Colonic mucosa (tissue), 4 donors: ENCODE results near the gene ST3GAL3. TPM values are rescaled to one million over a fixed set of nuclear protein-coding genes. Genes with fewer than 3 reads are reported as not detected.

Source experiments
- DNase-seq: peaks from one replicate; pipeline ENCODE4 v3.0.0-alpha.2; 2020
- H3K27ac ChIP-seq: fragments of 200-600 bp; one replicate; pipeline ENCODE4 v1.8.0; 2021
- H3K27me3 ChIP-seq: fragments of 200-600 bp; one replicate; pipeline ENCODE4 v1.8.0; 2021
- H3K36me3 ChIP-seq: fragments of 200-600 bp; one replicate; pipeline ENCODE4 v1.8.0; 2021
- H3K4me1 ChIP-seq: fragments of 200-600 bp; one replicate; pipeline ENCODE4 v1.8.0; 2021; ENCODE audit warnings: mild to moderate bottlenecking
- H3K4me3 ChIP-seq: fragments of 200-600 bp; one replicate; pipeline ENCODE4 v1.8.0; 2021
- H3K9ac ChIP-seq, 2 donors: one replicate each; pipeline ENCODE4 v1.7.0; 2013; ENCODE audit warnings: control low read depth in 2 of 2, low read depth in 2 of 2, low read length in 2 of 2
- H3K9me3 ChIP-seq: fragments of 200-600 bp; one replicate; pipeline ENCODE4 v1.8.0; 2021
- CTCF ChIP-seq: fragments of 200-600 bp; IDR thresholded peaks from one replicate; pipeline ENCODE4 v1.8.0; 2022; ENCODE audit warnings: antibody characterized with exemption, mild to moderate bottlenecking
- intact Hi-C: fragments of 100-400 bp; cut with DNase I; formaldehyde crosslinking; loops from one replicate; pipeline ENCODE4 v1.14.1; 2022
- microRNA-seq: library from miRNA; unstranded; fragments of <30 nt; microRNA quantifications from one replicate; pipeline ENCODE4, GENCODE V29; 2019
- total RNA-seq, 2 donors: library from RNA; stranded (reverse); fragmentation: NEBNext Ultra II Directional in 1 of 2; extraction: Animal tissue kit (Norgen Biotek cat#: 25700) in 1 of 2; gene quantifications; one replicate each; pipeline ENCODE4 v1.2.1, GENCODE V29; 2021
- donor health status: healthy.
- donor health status: DM: no; HTN: no; CAD: no.
- donor health status: DM: no; HTN: no; CAD: no.

The ST3GAL3 gene
- total RNA-seq, 2 donors from 2014 or later: 5.1 to 6.0 TPM

DNA sequence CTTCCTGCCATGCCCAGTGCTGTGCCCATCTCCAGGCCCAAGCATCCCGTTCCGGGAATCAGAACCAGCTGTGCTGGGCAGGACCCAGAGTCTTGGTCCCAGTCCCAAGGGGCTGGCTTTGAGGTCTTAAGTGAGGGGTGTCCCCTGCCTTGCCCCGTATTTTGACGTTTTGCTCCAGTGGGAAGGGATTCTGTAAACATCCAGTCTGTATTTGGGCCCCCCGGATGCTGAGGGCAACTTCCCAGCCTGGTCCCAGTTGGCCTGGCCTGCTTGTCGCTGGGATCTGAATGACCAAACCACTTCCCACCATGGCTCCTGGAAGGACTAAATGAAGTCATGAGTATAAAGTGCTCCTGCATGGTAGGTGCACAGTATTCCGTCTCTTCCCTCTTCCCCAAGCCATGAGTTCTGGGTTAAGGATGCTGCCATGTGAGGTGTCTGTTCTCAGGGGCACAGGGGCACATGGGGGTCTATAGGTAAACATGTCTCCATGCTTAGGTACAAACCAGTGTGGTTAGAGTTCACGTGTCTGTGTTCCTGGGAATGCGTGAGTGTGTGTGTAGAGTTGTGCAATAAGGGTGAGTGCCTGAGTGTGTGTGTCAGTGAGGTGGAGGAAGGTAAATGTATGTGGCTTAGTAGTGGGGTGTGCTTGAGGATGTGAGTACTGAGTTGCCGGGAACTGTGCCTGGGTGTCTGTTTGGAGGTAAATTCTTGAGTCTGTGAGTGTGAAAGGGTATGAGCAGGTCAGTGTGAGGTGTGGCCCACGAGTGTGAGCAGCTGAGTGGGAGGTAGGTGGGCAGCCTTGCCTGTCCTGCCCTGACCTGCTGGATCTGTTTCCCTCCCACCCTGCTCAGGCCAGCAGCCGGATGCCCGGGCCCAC, 273.2 kb downstream of the ST3GAL3 start:
- Histone ChIP-seq H3K4me3 (peak overlapping the region; percentile 72), H3K27me3 (no peaks in the 10 kb centered on the region), H3K9me3 (no peaks in the 10 kb centered on the region), H3K27ac (peak overlapping the region; percentile 53), H3K36me3 (no peaks in the 10 kb centered on the region), H3K4me1 (peaks cover 31% of the 10 kb centered on the region), H3K9ac (peak overlapping the region; percentile 72 to 73)
- no peak for TF ChIP-seq CTCF
- peak; percentile 44 for DNase-seq
- intact Hi-C loops: no loop called here

Small RNA genes within 50 kb of the gene (microRNA-seq; reads per million reads assigned to microRNA genes)
- not detected for gene MIR6079

Other genes with a start within 250 kb of the ST3GAL3 start
- gene PTPRF, start 176.7 kb upstream of the ST3GAL3 start, total RNA-seq: 100 to 1,000 TPM; 351 to 449 TPM
- 10 to 100 TPM; 57.0 to 62.4 TPM for gene KDM4A, start 57.4 kb upstream of the ST3GAL3 start, total RNA-seq
- 1 to 10 TPM; 5.1 to 8.3 TPM for gene ARTN, start 226.3 kb downstream of the ST3GAL3 start, total RNA-seq
- gene IPO13, start 239.4 kb downstream of the ST3GAL3 start, total RNA-seq: 10 to 100 TPM; 17.3 to 27.9 TPM